ENCODE data around the gene PRMT2. TPM values are rescaled to one million over a fixed set of nuclear protein-coding genes. Genes with fewer than 3 reads are reported as not detected.
A peak's percentile ranks its signal among the peaks of the same experiment; 100 is the strongest.

PRMT2 gene
- total RNA-seq, 1 donor from 2014 or later: 75.4 TPM

DNA sequence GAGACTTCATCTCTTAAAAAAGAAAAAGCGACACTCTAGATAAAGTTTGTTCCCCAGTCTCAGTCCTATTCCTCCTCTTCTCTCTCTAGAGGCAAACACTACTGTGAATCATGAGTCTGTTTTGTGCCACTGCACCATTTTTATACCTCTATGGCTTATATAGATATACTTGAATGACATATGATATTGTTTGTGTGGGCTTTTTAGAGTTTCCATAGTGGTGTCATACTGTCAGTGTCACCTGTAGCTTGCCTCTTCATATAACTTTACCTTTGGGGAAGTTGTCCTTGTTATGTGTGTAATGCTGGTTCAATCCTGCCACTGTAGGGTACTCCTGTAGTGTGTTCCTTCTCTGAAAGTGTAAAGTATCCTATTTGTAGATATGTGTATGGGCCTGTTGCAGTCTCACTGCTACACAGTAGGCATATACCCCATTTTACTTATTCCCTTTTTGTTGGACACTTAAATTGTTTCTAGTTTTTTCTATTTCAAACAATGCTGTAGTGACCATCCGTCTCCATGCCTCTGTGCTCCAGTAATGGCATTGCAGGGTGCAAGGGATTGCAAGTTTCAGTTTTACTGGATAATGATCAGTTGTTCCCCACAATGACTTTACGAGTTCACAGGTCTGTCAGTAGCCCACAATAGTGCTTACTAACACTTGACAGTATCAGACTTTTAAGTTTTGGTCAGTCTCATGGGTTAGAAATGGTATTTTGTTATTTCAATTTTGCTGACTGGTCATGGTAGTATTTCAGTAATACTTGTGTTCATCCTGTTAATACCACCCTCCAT lies 2.7 kb downstream of the PRMT2 start:
- Histone ChIP-seq H3F3A (ENCODE audit: low read depth) (peaks cover 17% of the 10 kb centered on the region), H3K9ac (no peak overlapping the region), H2AFZ (replicated peaks) (no peak overlapping the region), H3K79me2 (ENCODE audit: low read depth) (peaks cover 42% of the 10 kb centered on the region), H3K27ac (no peak overlapping the region), H3K4me1 (peaks cover 12% of the 10 kb centered on the region), H3K27me3 (no peaks in the 10 kb centered on the region), H3K4me3 (no peak overlapping the region), H3K9me3 (ENCODE audit: low read depth) (no peaks in the 10 kb centered on the region), H4K20me1 (ENCODE audit: low read depth) (peaks cover 20% of the 10 kb centered on the region), H3K36me3 (peaks cover 10% of the 10 kb centered on the region), H3K4me2 (peak overlapping the region; percentile 1)
- Mint-ChIP-seq H3K36me3 (peaks cover 26% of the 10 kb centered on the region), H3K27ac (no peak overlapping the region), H3K4me3 (peak overlapping the region; percentile 6), H3K27me3 (ENCODE audit: insufficient read depth, low read depth) (no peaks in the 10 kb centered on the region), H3K9me3 (no peaks in the 10 kb centered on the region), H3K4me1 (peaks cover 40% of the 10 kb centered on the region)
- TF ChIP-seq EZH2 (IDR thresholded peaks at IDR 0.05) (no peak), EZH2phosphoT487 (IDR thresholded peaks at IDR 0.05) (no peak)
- TF ChIP-seq, protein P1, sequence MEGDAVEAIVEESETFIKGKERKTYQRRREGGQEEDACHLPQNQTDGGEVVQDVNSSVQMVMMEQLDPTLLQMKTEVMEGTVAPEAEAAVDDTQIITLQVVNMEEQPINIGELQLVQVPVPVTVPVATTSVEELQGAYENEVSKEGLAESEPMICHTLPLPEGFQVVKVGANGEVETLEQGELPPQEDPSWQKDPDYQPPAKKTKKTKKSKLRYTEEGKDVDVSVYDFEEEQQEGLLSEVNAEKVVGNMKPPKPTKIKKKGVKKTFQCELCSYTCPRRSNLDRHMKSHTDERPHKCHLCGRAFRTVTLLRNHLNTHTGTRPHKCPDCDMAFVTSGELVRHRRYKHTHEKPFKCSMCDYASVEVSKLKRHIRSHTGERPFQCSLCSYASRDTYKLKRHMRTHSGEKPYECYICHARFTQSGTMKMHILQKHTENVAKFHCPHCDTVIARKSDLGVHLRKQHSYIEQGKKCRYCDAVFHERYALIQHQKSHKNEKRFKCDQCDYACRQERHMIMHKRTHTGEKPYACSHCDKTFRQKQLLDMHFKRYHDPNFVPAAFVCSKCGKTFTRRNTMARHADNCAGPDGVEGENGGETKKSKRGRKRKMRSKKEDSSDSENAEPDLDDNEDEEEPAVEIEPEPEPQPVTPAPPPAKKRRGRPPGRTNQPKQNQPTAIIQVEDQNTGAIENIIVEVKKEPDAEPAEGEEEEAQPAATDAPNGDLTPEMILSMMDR (IDR thresholded peaks at IDR 0.05): no peak
- DNase-seq (ENCODE audit: low spot score): no peak

DNA sequence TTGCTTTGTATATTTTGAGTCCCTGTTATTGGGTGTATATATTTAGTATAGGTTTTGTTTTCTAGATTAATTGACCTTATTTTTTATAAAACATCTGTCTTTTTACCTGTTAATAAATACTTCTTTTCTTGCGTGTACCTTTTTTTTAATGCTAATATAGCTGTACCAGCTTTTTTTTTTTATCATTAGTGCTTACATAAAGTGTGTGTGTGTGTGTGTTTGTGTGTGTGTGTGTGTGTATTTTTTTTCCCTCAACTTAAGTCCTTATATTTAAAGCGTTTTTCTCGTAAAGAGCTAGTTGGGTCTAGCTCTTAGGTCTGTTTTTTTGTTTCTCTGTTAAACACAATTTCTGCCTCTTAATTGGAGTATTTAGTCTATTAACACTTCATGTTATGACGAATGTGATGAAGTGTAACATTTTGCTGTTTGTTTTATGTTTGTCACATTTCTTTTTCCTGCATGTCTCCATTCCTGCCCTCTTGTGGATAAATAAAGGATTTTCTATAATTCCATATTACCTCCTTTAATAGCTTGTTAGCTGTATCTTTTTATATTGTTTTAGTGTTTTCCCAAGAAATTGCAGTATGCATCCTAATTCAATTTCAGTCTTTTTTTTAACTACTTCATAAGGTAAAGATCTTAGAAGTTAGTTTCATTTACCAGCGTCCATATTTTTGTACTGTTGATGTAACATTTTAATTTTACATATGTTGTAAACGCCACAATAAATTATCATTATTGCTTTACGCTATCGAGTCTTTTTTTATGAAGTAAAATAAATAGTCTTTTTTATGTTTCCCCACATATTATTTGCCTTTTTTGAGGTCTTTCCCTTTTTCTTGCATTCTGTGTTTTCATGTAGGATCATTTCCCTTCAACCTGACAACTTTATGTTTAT lies 4.3 kb downstream of the PRMT2 start:
- H3K27me3 Mint-ChIP-seq (ENCODE audit: insufficient read depth, low read depth): no peaks in the 10 kb centered on the region
- Histone ChIP-seq H3K9me3 (ENCODE audit: low read depth) (no peaks in the 10 kb centered on the region), H3K9ac (no peak overlapping the region), H3K4me3 (no peak overlapping the region), H3K27me3 (no peaks in the 10 kb centered on the region), H2AFZ (replicated peaks) (no peak overlapping the region), H3F3A (ENCODE audit: low read depth) (peaks cover 14% of the 10 kb centered on the region), H4K20me1 (ENCODE audit: low read depth) (peaks cover 20% of the 10 kb centered on the region), H3K79me2 (ENCODE audit: low read depth) (peaks cover 42% of the 10 kb centered on the region), H3K4me1 (peaks cover 12% of the 10 kb centered on the region), H3K4me2 (no peak overlapping the region), H3K27ac (no peak overlapping the region), H3K36me3 (peaks cover 20% of the 10 kb centered on the region)
- DNase-seq (ENCODE audit: low spot score): no peak
- no peak overlapping the region for H3K27ac Mint-ChIP-seq
- H3K4me3 Mint-ChIP-seq: no peak overlapping the region
- H3K4me1 Mint-ChIP-seq: peaks cover 35% of the 10 kb centered on the region
- TF ChIP-seq EZH2 (IDR thresholded peaks at IDR 0.05): no peak
- TF ChIP-seq, protein P1 (IDR thresholded peaks at IDR 0.05): peak; percentile 34
- peaks cover 38% of the 10 kb centered on the region for H3K36me3 Mint-ChIP-seq
- no peaks in the 10 kb centered on the region for H3K9me3 Mint-ChIP-seq

DNA sequence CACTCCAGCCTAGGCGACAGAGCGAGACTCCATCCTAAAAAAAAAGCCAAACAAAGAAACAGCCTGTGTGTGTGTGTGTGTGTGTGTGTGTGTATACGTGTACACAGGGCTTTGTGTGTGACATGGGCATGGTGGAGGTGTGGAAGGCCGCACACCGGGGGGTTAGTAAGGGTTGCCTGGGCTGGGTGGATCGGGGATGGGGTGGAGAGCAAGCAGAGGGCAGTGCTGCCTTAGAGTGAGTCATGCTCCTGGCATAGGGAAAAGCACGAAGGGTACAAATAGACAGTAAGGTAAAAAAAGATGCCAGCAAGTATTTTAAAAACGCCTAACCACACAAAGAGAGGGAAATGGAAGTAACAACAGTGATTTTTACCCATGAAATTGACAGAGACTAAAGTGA lies 6.2 kb downstream of the PRMT2 start:
- Histone ChIP-seq H3K27me3 (no peaks in the 10 kb centered on the region), H3K4me2 (no peak overlapping the region), H3K36me3 (peaks cover 21% of the 10 kb centered on the region), H3K27ac (no peak overlapping the region), H3K79me2 (ENCODE audit: low read depth) (peaks cover 34% of the 10 kb centered on the region), H2AFZ (replicated peaks) (no peak overlapping the region), H3K9ac (no peak overlapping the region), H4K20me1 (ENCODE audit: low read depth) (peaks cover 12% of the 10 kb centered on the region), H3F3A (ENCODE audit: low read depth) (no peaks in the 10 kb centered on the region), H3K4me1 (peaks cover 6% of the 10 kb centered on the region), H3K9me3 (ENCODE audit: low read depth) (no peaks in the 10 kb centered on the region), H3K4me3 (no peak overlapping the region)
- Mint-ChIP-seq H3K27me3 (ENCODE audit: insufficient read depth, low read depth) (no peaks in the 10 kb centered on the region), H3K9me3 (no peaks in the 10 kb centered on the region), H3K4me3 (no peak overlapping the region), H3K27ac (no peak overlapping the region), H3K4me1 (peaks cover 25% of the 10 kb centered on the region), H3K36me3 (peaks cover 50% of the 10 kb centered on the region)
- TF ChIP-seq EZH2 (IDR thresholded peaks at IDR 0.05): no peak
- DNase-seq (ENCODE audit: low spot score): no peak
